Thyroid gland (tissue), 4 donors: ENCODE results near the gene FAM117B. TPM values are rescaled to one million over a fixed set of nuclear protein-coding genes. Genes with fewer than 3 reads are reported as not detected.

Experiments used
- DNase-seq, 2 donors: peaks; one replicate each; pipeline ENCODE4 v3.0.0-alpha.2; 2019
- H3K27ac ChIP-seq, 3 donors: fragments of 200-600 bp; sonication (generic); 1 replicate in 2 of 3; 2 replicates in 1 of 3; pipeline ENCODE4 v1.5.1; 2016 to 2019; ENCODE audit warnings: mild to moderate bottlenecking in 1 of 3, moderate library complexity in 1 of 3
- H3K27me3 ChIP-seq: fragments of 200-600 bp; sonication (generic); one replicate; pipeline ENCODE4 v1.5.1; 2019
- H3K36me3 ChIP-seq, 2 donors: fragments of 200-600 bp; sonication (generic); one replicate each; pipeline ENCODE4 v1.5.1; 2016 to 2019
- H3K4me1 ChIP-seq, 2 donors: fragments of 200-600 bp; sonication (generic); one replicate each; pipeline ENCODE4 v1.5.1; 2017 to 2019
- H3K4me3 ChIP-seq, 3 donors: fragments of 200-600 bp; sonication (generic); replicated peaks in 1 of 3; 1 replicate in 2 of 3; 2 replicates in 1 of 3; pipeline ENCODE4 v1.5.1; 2016; ENCODE audit warnings: mild to moderate bottlenecking in 1 of 3
- H3K9me3 ChIP-seq: fragments of 200-600 bp; sonication (generic); one replicate; pipeline ENCODE4 v1.5.1; 2017
- POLR2A ChIP-seq, 2 donors: fragments of 450-650 bp; IDR thresholded peaks; one replicate each; pipeline ENCODE4 v1.6.1; 2017; ENCODE audit warnings: antibody characterized with exemption in 2 of 2, mild to moderate bottlenecking in 2 of 2, moderate library complexity in 1 of 2
- WGBS, 2 donors: methylation state at CpG; one replicate each; pipeline ENCODE4 v1.1.5; 2017; 5-methylcytosine and 5-hydroxymethylcytosine counted together
- intact Hi-C: fragments of 100-400 bp; cut with DNase I; formaldehyde crosslinking; loops from one replicate; pipeline ENCODE4 v1.15.1; 2023
- total RNA-seq, 4 donors: library from RNA; depleted of rRNA; stranded (reverse); fragments of >200 nt; gene quantifications; one replicate each; pipeline ENCODE4 v1.2.3, GENCODE V29; 2016
- TF ChIP-seq, protein P1 (sequence below), 6 experiments: fragments of 200-600 bp in 3 of 6; fragments of 450-650 bp in 3 of 6; sonication (generic) in 3 of 6; IDR thresholded peaks; one replicate each; pipeline ENCODE4 v1.5.1; 2016 to 2019; ENCODE audit warnings: antibody characterized with exemption in 6 of 6, mild to moderate bottlenecking in 2 of 6, inconsistent platforms in 1 of 6, moderate library complexity in 1 of 6

FAM117B gene
- total RNA-seq, 4 donors from 2014 or later: 6.7 to 12.4 (median 7.7) TPM

- H3K27me3 ChIP-seq: no peaks in the 10 kb centered on the region
- DNase-seq: no peak
- 94 to 97% methylated on average over 4 of the region's 4 CpGs for WGBS, 2 donors
- intact Hi-C loops: no loop called here
- H3K4me3 ChIP-seq: no peak overlapping the region
- no peaks in the 10 kb centered on the region for H3K36me3 ChIP-seq
- H3K27ac ChIP-seq: no peak overlapping the region
- H3K9me3 ChIP-seq: no peaks in the 10 kb centered on the region
- no peaks in the 10 kb centered on the region for H3K4me1 ChIP-seq
- TF ChIP-seq, protein P1, sequence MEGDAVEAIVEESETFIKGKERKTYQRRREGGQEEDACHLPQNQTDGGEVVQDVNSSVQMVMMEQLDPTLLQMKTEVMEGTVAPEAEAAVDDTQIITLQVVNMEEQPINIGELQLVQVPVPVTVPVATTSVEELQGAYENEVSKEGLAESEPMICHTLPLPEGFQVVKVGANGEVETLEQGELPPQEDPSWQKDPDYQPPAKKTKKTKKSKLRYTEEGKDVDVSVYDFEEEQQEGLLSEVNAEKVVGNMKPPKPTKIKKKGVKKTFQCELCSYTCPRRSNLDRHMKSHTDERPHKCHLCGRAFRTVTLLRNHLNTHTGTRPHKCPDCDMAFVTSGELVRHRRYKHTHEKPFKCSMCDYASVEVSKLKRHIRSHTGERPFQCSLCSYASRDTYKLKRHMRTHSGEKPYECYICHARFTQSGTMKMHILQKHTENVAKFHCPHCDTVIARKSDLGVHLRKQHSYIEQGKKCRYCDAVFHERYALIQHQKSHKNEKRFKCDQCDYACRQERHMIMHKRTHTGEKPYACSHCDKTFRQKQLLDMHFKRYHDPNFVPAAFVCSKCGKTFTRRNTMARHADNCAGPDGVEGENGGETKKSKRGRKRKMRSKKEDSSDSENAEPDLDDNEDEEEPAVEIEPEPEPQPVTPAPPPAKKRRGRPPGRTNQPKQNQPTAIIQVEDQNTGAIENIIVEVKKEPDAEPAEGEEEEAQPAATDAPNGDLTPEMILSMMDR (IDR thresholded peaks at IDR 0.05): no peak
- no peak for TF ChIP-seq POLR2A (IDR thresholded peaks at IDR 0.05)
Measured at GRCh38 chr2:202693503-202693902, 58.7 kb downstream of the FAM117B start.

GRCh38 chr2:202695166-202695565, 60.4 kb downstream of the FAM117B start:
- no peak for DNase-seq
- H3K4me3 ChIP-seq: no peak overlapping the region
- no peak overlapping the region for H3K27ac ChIP-seq
- no peaks in the 10 kb centered on the region for H3K9me3 ChIP-seq
- intact Hi-C loops: no loop called here
- no peak for TF ChIP-seq POLR2A (IDR thresholded peaks at IDR 0.05)
- TF ChIP-seq, protein P1 (IDR thresholded peaks at IDR 0.05): no peak
- no peaks in the 10 kb centered on the region for H3K27me3 ChIP-seq
- 92 to 96% methylated on average over 9 of the region's 9 CpGs for WGBS, 2 donors
- no peaks in the 10 kb centered on the region for H3K36me3 ChIP-seq
- no peaks in the 10 kb centered on the region for H3K4me1 ChIP-seq

- DNase-seq: no peak
- Histone ChIP-seq H3K27me3 (no peaks in the 10 kb centered on the region), H3K27ac (no peak overlapping the region), H3K9me3 (no peaks in the 10 kb centered on the region), H3K4me3 (no peak overlapping the region), H3K36me3 (no peaks in the 10 kb centered on the region), H3K4me1 (no peaks in the 10 kb centered on the region)
- TF ChIP-seq, protein P1 (IDR thresholded peaks at IDR 0.05): no peak
- TF ChIP-seq POLR2A (IDR thresholded peaks at IDR 0.05): no peak
- WGBS, 2 donors: 92 to 95% methylated on average over 4 of the region's 4 CpGs
- intact Hi-C loops: no loop called here
Measured at GRCh38 chr2:202700075-202700901, 65.5 kb downstream of the FAM117B start.

- no peak for DNase-seq
- 92 to 96% methylated on average over 1 of the region's 1 CpG for WGBS, 2 donors
Measured at GRCh38 chr2:202703091-202703490, 68.3 kb downstream of the FAM117B start.

GRCh38 chr2:202704248-202704647, 69.5 kb downstream of the FAM117B start:
- TF ChIP-seq, protein P1 (IDR thresholded peaks at IDR 0.05): no peak
- no peak for TF ChIP-seq POLR2A (IDR thresholded peaks at IDR 0.05)
- Histone ChIP-seq H3K4me3 (no peak overlapping the region), H3K27me3 (no peaks in the 10 kb centered on the region), H3K27ac (no peak overlapping the region), H3K9me3 (no peaks in the 10 kb centered on the region), H3K4me1 (no peaks in the 10 kb centered on the region), H3K36me3 (no peaks in the 10 kb centered on the region)
- no peak for DNase-seq
- intact Hi-C loops: no loop called here

More at GRCh38 chr2:202703091-202703490, 68.3 kb downstream of the FAM117B start:
- Histone ChIP-seq H3K27ac (no peak overlapping the region), H3K27me3 (no peaks in the 10 kb centered on the region), H3K9me3 (no peaks in the 10 kb centered on the region), H3K4me3 (no peak overlapping the region), H3K36me3 (no peaks in the 10 kb centered on the region), H3K4me1 (no peaks in the 10 kb centered on the region)
- no peak for TF ChIP-seq POLR2A (IDR thresholded peaks at IDR 0.05)
- TF ChIP-seq, protein P1 (IDR thresholded peaks at IDR 0.05): no peak
- intact Hi-C loops: no loop called here
